Epidermal melanocyte (primary cell): ENCODE data around the gene NFASC.

Source experiments
- DNase-seq: peaks from one replicate; pipeline ENCODE4 v3.0.0; 2011; ENCODE audit warnings: low spot score; ENCODE audit not compliant: insufficient read length

The NFASC gene

GRCh38 chr1:204870160-204870912, at the start of gene NFASC:
TSS of gene NFASC (plus strand) at chr1:204870862. CDS start at chr1:204944316, 73,454 bp downstream.
- no peak for DNase-seq

GRCh38 chr1:204821476-204821875, 49.2 kb upstream of the NFASC start:
- DNase-seq: no peak

- DNase-seq: no peak
Observed at GRCh38 chr1:204821924-204822323, 48.7 kb upstream of the NFASC start.

GRCh38 chr1:204826970-204827369, 43.7 kb upstream of the NFASC start:
- DNase-seq: no peak

DNA sequence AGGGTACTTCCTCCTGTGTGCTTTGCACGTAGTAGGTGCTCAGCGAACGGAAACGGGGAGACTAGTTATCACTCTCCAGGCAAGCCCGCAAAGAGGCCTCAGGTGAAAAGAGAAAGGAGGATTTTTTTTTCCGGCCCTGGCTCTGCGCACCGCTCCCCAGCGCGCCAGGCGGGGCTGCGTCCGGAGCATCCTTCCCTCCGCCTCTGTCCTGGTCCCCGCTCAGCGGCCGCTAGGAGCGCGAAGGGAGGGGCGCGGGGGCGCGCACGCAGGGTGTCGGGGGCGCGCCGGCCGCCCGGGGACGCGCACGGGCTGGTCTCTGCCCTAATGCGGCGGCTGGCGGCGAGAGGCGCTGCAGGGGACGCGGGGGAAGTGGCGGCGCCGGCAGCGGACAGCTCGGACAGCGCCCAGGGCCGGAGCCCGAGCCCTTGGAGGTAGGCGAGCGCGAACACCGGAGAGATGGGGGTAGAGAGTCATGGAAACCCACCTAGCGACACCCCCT, 42.3 kb upstream of the NFASC start:
- no peak for DNase-seq

DNA sequence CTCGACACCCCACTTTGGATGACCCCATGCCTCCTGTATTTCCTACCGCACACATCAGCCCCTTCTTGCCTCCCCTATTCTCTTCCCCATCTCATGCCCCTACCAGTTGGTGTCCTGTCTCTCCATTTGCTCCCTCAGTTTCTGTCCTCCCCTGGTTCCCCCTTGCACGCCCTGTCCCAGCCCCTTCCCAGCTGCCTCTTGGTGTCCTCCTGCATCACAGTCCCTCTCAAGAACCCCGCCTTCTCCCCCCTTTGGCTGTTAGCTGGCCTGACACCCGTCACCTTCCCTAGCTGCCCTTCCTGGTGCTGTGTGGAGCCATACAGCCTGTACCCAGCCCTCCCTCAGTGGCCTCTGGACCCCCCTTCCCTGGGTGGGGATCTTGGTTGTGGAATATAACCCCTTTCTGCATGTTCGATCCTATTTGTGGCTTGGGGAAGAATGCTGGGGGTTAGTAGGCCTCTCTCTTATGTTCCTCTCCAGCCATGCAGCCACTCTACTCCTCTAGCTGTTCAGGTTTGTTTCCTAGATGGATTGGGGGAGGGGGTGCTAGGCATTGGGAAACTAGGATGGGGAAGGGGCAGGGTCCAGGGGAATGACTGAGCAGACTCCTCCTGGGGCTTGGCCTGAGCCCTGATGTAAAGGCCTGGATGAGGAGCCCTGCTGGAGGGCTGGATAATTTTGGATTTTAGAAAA, 41.4 kb upstream of the NFASC start:
- no peak for DNase-seq

DNA sequence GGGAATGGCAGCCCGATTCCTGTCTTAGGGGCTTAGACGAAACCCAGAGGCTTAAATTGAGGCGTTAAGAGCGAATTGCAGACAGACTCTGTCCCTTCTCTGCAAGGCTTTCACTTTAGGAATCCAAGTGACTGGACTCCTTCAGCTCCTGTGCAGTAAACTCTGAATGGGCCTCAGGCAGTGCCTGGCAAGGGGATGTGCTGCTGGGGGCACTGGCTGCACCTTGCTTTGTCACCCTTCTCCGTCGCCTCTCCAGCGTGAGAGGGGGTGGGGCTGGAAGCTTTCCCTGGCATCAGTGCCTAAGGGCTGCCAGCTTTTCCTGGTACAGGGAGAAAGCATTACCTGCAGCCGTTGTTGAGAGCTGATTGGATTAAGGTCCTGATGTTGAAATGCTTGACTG, 39.9 kb upstream of the NFASC start:
- no peak for DNase-seq

GRCh38 chr1:204831186-204831585, 39.5 kb upstream of the NFASC start:
- DNase-seq: no peak

DNA sequence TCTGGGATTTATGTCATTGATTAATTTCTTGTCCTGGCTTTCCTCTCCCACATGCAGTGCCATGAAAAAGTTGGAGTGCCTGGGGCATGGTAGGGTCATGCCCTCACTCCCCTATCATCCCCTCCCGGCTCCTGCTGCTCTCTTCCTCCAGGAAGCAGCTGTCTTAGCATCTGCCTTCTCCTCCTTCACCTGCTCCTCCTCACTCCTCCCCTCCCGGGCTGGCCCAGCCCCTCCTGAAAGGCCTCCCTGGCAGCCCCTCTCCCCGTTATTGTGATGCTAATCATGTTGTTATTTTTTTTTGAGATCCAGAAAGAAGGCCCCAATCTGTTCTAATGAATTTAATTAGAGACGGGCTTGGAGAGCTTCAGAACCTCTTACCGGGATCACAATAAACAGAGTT, 36.3 kb upstream of the NFASC start:
- DNase-seq: no peak

DNA sequence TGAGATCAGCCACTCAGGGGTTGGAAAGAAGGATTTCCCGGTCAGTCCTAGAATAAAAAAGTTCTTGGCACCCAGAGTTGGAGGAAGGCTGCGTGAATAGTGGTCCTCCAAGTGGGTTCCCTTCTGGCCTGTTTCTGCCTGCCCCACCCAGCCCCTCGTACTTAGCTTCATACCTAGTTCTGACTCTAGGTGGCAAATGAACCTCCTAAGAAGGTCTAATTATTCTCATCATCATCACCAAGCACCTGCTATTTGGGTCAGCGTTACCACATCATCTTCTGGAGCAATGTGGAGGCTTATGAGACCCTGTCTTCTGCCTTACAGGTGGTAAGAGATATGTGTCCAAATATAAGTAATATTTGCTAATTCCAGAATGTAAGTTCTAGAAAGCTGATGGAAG, 35.9 kb upstream of the NFASC start:
- DNase-seq: no peak

DNA sequence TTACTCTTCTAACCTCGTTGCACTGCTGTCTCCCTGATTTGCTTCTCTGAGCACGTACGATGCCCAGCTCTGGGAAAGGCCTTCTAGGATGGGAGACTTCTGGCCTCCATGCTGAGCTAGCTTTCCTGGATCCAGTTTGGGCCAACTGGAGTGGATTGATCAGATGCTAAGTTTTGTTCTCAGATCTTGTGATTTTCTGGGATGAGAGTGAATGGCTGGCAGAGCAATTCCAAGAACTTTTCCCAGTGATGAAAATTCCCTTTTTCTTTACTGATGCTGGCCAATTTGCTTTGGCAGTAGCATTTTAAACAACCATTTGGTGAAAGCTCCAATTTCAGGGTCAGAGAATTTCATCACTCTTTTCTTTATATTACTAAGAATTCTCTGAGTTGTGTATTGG, 34.9 kb upstream of the NFASC start:
- DNase-seq: no peak

- DNase-seq: no peak
Observed at GRCh38 chr1:204836856-204837255, 33.8 kb upstream of the NFASC start.

- peak; percentile 80 for DNase-seq
Observed at GRCh38 chr1:204837440-204838084, 33.1 kb upstream of the NFASC start.

- DNase-seq: no peak
Observed at GRCh38 chr1:204841316-204841715, 29.3 kb upstream of the NFASC start.

DNA sequence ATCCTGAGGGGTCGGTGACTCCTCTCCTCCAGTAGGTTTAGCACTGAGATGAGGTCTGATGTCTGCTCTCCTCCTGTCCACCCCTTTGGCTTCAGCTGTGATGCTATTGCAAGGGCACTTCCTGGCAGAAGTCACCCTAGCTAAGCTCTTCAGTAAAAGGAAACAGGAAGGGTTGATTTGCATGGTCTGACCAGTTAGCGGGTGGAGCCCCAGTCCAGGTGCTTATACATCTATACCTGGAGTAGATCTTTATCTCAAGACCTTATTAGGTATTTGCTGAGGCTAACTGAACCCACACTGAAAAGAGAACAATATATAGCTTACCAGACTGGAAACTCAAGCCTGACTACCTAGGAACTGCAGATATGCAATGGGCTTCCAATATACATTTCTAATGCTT, 28.9 kb upstream of the NFASC start:
- DNase-seq: no peak

- DNase-seq: no peak
Observed at GRCh38 chr1:204842369-204842768, 28.3 kb upstream of the NFASC start.

GRCh38 chr1:204842892-204843291, 27.8 kb upstream of the NFASC start:
- no peak for DNase-seq

DNA sequence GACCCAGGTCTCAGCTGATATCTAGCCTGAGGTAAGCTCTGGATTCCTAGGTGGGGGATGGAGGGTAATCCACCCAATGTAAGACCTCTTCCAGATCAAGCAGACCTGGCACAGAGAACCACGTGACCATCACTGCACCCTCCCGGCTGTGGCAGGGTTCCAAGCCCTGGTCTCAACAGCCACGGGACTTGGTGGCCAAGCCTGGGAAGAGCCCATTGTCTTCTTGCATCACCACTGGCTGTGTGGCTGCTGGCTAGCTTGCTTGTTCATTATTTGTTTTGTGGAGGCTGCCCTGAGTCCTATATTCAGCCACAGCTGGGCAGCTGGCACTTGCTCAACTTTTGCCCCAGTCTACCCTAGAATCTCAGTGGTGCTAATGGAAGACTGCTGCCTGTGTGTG, 24.1 kb upstream of the NFASC start:
- DNase-seq: no peak

GRCh38 chr1:204848579-204848978, 22.1 kb upstream of the NFASC start:
- no peak for DNase-seq

DNA sequence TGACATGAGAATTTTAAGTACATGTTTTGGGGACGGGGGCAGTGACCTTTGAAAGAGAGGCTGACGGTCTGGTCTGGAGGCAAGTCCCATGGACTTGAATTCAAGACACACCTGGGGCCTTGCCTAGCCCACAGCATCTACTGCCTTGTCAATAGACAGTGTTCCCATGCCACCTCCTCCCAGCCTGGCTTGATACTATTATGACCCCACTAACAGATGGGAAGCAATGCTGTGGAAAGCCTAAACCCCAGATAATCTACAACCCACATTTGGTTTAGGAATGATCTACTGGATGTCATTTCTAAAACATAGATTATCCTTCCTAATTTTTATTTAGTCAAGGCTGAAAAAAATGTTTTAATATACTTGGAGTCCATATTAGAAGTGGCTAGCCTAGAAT, 17.8 kb upstream of the NFASC start:
- no peak for DNase-seq

DNA sequence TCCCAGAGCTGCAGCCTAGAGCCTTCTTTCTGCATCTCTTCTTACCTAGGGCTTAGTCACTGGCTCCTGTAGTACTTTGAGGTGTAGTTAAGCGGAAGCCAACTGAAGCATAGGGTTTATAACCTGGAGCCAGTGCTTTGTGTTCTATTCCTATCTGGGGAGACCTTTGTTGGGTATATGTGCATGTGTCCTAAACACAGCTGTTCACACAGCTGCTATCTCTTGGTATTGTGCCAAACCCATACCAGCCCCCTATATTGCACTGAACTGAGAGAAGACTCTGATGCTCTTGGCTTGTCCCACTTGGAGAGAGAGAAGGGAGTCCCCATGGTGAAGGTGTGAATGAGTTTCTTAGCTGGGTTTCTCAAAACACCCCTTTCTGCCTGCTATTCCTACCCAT, 17.2 kb upstream of the NFASC start:
- DNase-seq: no peak

DNA sequence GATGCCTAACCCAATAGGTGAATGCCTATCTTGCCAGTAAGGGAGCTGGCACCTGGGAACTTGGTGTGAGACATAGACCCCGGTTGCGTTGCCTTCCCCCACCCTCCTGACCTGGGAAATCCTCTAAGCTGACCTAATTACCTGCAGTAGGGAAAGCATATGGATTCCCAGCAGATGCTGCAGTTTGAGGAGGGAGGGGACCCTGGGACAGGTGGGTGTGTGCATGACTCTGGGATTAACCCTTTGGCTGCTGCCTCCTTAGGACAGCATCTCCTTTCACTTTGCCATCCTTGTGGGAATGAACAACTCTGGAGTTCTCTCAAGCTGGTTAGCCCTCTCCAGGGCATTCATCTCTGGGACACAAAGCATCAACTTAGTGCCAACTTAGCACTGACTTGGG, 16.4 kb upstream of the NFASC start:
- DNase-seq: no peak
